HEK293 (cell line): ENCODE measurements around the gene RHEB.
A peak's percentile ranks its signal among the peaks of the same experiment; 100 is the strongest.

ENCODE experiments used
- CTCF ChIA-PET: fragments of 350-600 bp; formaldehyde crosslinking; extraction: SDS; loops from one replicate; lab custom pipeline; 2021; ENCODE audit warnings: antibody characterized with exemption; lab: Yijun Ruan, JAX
- POLR2A ChIA-PET: fragments of 300-600 bp; formaldehyde crosslinking; extraction: SDS; loops from one replicate; lab custom pipeline; 2020; ENCODE audit warnings: antibody characterized with exemption, inconsistent platforms; lab: Yijun Ruan, JAX
- H3K27ac ChIP-seq: fragments of 200-500 bp; sonication (Bioruptor generic); 2 replicates; pipeline ENCODE4 v1.5.1; 2014; ENCODE audit warnings: low read depth, low read length, control low read depth, inconsistent platforms; ENCODE audit errors: extremely low read depth
- H3K36me3 ChIP-seq, 2 experiments: fragments of 200-500 bp in 1 of 2; sonication (Bioruptor generic) in 1 of 2; 1 replicate in 1 of 2; 2 replicates in 1 of 2; pipeline ENCODE4 v1.5.1; 2014 to 2017; ENCODE audit warnings: inconsistent platforms in 2 of 2, low read length in 2 of 2; ENCODE audit not compliant: control insufficient read depth in 2 of 2, insufficient read depth in 1 of 2
- H3K4me1 ChIP-seq: fragments of 200-500 bp; sonication (Bioruptor generic); 2 replicates; pipeline ENCODE4 v1.5.1; 2014; ENCODE audit warnings: mild to moderate bottlenecking, low read length, inconsistent platforms; ENCODE audit not compliant: control insufficient read depth, insufficient read depth
- H3K4me3 ChIP-seq: 2 replicates; pipeline ENCODE4 v1.5.1; 2011; ENCODE audit warnings: low read depth, mild to moderate bottlenecking, control low read depth, low read length, moderate library complexity
- H3K9me3 ChIP-seq: fragments of 200-500 bp; sonication (Bioruptor generic); 2 replicates; pipeline ENCODE4 v1.5.1; 2014; ENCODE audit warnings: low read depth, low read length, inconsistent platforms; ENCODE audit not compliant: control insufficient read depth, insufficient read depth
- BCL11A ChIP-seq: fragments of 450-650 bp; formaldehyde crosslinking; IDR thresholded peaks from 2 replicates; pipeline ENCODE4 v1.5.1; 2016; ENCODE audit warnings: low read depth, missing biosample characterization, missing genetic modification characterization
- HOXC10 ChIP-seq: sonication (generic); formaldehyde crosslinking; IDR thresholded peaks from 2 replicates; pipeline ENCODE4 v1.8.1; 2023; ENCODE audit warnings: mild to moderate bottlenecking, missing genetic modification reagents
- PRDM2 ChIP-seq: fragments of 450-650 bp; formaldehyde crosslinking; IDR thresholded peaks from 2 replicates; pipeline ENCODE4 v1.5.1; 2016; ENCODE audit warnings: missing biosample characterization, missing genetic modification characterization, borderline replicate concordance
- PRDM6 ChIP-seq: fragments of 450-650 bp; formaldehyde crosslinking; IDR thresholded peaks from 2 replicates; pipeline ENCODE4 v1.5.1; 2017; ENCODE audit warnings: missing biosample characterization, missing genetic modification characterization
- SALL2 ChIP-seq: fragments of 450-650 bp; formaldehyde crosslinking; IDR thresholded peaks from 2 replicates; pipeline ENCODE4 v1.5.0; 2017; ENCODE audit warnings: missing biosample characterization, mild to moderate bottlenecking, missing genetic modification characterization, borderline replicate concordance
- ZNF138 ChIP-seq: fragments of 450-650 bp; formaldehyde crosslinking; IDR thresholded peaks from 2 replicates; pipeline ENCODE4 v1.5.1; 2016; ENCODE audit warnings: missing biosample characterization, missing genetic modification characterization, borderline replicate concordance
- ZNF169 ChIP-seq: fragments of 450-650 bp; formaldehyde crosslinking; IDR thresholded peaks from 2 replicates; pipeline ENCODE4 v1.5.1; 2016; ENCODE audit warnings: missing biosample characterization, missing genetic modification characterization
- ZNF202 ChIP-seq: fragments of 450-650 bp; formaldehyde crosslinking; IDR thresholded peaks from 2 replicates; pipeline ENCODE4 v1.5.1; 2016; ENCODE audit warnings: missing biosample characterization, missing genetic modification characterization, borderline replicate concordance
- ZNF214 ChIP-seq: fragments of 450-650 bp; formaldehyde crosslinking; IDR thresholded peaks from 2 replicates; pipeline ENCODE4 v1.5.1; 2017; ENCODE audit warnings: missing biosample characterization, mild to moderate bottlenecking, missing genetic modification characterization, borderline replicate concordance
- ZNF26 ChIP-seq: fragments of 450-650 bp; formaldehyde crosslinking; IDR thresholded peaks from 2 replicates; pipeline ENCODE4 v1.5.1; 2016; ENCODE audit warnings: missing biosample characterization, missing genetic modification characterization
- ZNF266 ChIP-seq: fragments of 450-650 bp; formaldehyde crosslinking; IDR thresholded peaks from 2 replicates; pipeline ENCODE4 v1.5.1; 2016; ENCODE audit warnings: missing biosample characterization, missing genetic modification characterization, low read depth
- ZNF362 ChIP-seq: fragments of 450-650 bp; formaldehyde crosslinking; IDR thresholded peaks from 2 replicates; pipeline ENCODE4 v1.5.1; 2016; ENCODE audit warnings: missing biosample characterization, missing genetic modification characterization
- ZNF549 ChIP-seq: fragments of 450-650 bp; IDR thresholded peaks from 2 replicates; pipeline ENCODE4 v1.5.1; 2018; ENCODE audit warnings: missing biosample characterization, missing genetic modification characterization, mild to moderate bottlenecking, inconsistent platforms, moderate library complexity
- ZNF558 ChIP-seq: fragments of 450-650 bp; formaldehyde crosslinking; IDR thresholded peaks from 2 replicates; pipeline ENCODE4 v1.5.1; 2016; ENCODE audit warnings: missing biosample characterization, missing genetic modification characterization
- ZNF623 ChIP-seq: fragments of 450-650 bp; formaldehyde crosslinking; IDR thresholded peaks from 2 replicates; pipeline ENCODE4 v1.5.1; 2016; ENCODE audit warnings: missing biosample characterization, missing genetic modification characterization
- ZNF624 ChIP-seq: fragments of 450-650 bp; formaldehyde crosslinking; IDR thresholded peaks from 2 replicates; pipeline ENCODE4 v1.5.1; 2017; ENCODE audit warnings: missing biosample characterization, missing genetic modification characterization
- ZNF692 ChIP-seq: fragments of 450-650 bp; formaldehyde crosslinking; IDR thresholded peaks from 2 replicates; pipeline ENCODE4 v1.5.1; 2016; ENCODE audit warnings: missing biosample characterization, missing genetic modification characterization
- ZNF776 ChIP-seq: fragments of 450-650 bp; formaldehyde crosslinking; IDR thresholded peaks from 2 replicates; pipeline ENCODE4 v1.5.0; 2017; ENCODE audit warnings: missing biosample characterization, missing genetic modification characterization, borderline replicate concordance

The RHEB gene

GRCh38 chr7:151425670-151426440 is 93.8 kb downstream of the RHEB start (continued):
- TF ChIP-seq PRDM6 (tag by site-specific recombination): peak; percentile 41; the same call in 1 of the 2 replicates
- TF ChIP-seq, all 188 proteins: peak for 11

GRCh38 chr7:151424799-151425198 is 94.9 kb downstream of the RHEB start:
- Histone ChIP-seq H3K36me3 (no peaks in the 10 kb centered on the region), H3K9me3 (no peaks in the 10 kb centered on the region), H3K27ac (no peak overlapping the region), H3K4me3 (no peak overlapping the region), H3K4me1 (peaks cover 22% of the 10 kb centered on the region)
- ChIA-PET CTCF (no interaction called here), POLR2A (no interaction called here)
- TF ChIP-seq ZNF624 (tag by site-specific recombination) (no peak), BCL11A (tag by site-specific recombination) (no peak), ZNF266 (no peak), HOXC10 (CRISPR knock-in tag) (no peak), ZNF362 (tag by site-specific recombination) (no peak)

- Histone ChIP-seq H3K9me3 (no peaks in the 10 kb centered on the region), H3K27ac (no peak overlapping the region), H3K4me1 (peaks cover 15% of the 10 kb centered on the region), H3K36me3 (no peaks in the 10 kb centered on the region), H3K4me3 (no peak overlapping the region)
- ChIA-PET POLR2A (no interaction called here), CTCF (no interaction called here)
- TF ChIP-seq ZNF623 (tag by site-specific recombination) (no peak), ZNF362 (tag by site-specific recombination) (no peak), ZNF549 (tag by site-specific recombination) (no peak), ZNF26 (no peak), ZNF214 (tag by site-specific recombination) (no peak), ZNF558 (tag by site-specific recombination) (no peak), ZNF202 (tag by site-specific recombination) (no peak), SALL2 (no peak), ZNF169 (no peak), PRDM2 (tag by site-specific recombination) (no peak), ZNF692 (no peak), ZNF138 (tag by site-specific recombination) (no peak), ZNF776 (tag by site-specific recombination) (no peak)
These were observed 95.8 kb downstream of the RHEB start for GRCh38 chr7:151423936-151424335.
